A549 treated with Mapracorat at 1 μM for 4 hours (cell line): ENCODE data around the gene IRX1. TPM values are rescaled to one million over a fixed set of nuclear protein-coding genes. Genes with fewer than 3 reads are reported as not detected.

Experiments
- total RNA-seq: library from RNA; stranded (reverse); fragments of 200-300 nt; extraction: Qiagen RNA extraction; gene quantifications from 5 replicates; pipeline ENCODE4 v1.2.3, GENCODE V29; 2022

The IRX1 gene
- not detected in 5 replicates for total RNA-seq

GRCh38 chr5:3595006-3595961, at the start of gene IRX1:
Gene IRX1 (plus strand): TSS chr5:3595832. CDS start chr5:3596106, 274 bp downstream.

